Ureter (tissue), 1 donor: Measurements from ENCODE around the gene TNFRSF1B. TPM values are rescaled to one million over a fixed set of nuclear protein-coding genes. Genes with fewer than 3 reads are reported as not detected.
A peak's percentile ranks its signal among the peaks of the same experiment; 100 is the strongest.

Source experiments
- DNase-seq: peaks from one replicate; pipeline ENCODE4 v3.0.0-alpha.2; 2020; ENCODE audit warnings: low spot score
- total RNA-seq: library from RNA; stranded (reverse); gene quantifications from one replicate; pipeline ENCODE4 v1.2.4, GENCODE V29; 2023
- donor health status: DM: yes; HTN: yes; CAD: no.

Gene TNFRSF1B
- total RNA-seq, 1 donor from 2014 or later: 28.0 TPM

DNA sequence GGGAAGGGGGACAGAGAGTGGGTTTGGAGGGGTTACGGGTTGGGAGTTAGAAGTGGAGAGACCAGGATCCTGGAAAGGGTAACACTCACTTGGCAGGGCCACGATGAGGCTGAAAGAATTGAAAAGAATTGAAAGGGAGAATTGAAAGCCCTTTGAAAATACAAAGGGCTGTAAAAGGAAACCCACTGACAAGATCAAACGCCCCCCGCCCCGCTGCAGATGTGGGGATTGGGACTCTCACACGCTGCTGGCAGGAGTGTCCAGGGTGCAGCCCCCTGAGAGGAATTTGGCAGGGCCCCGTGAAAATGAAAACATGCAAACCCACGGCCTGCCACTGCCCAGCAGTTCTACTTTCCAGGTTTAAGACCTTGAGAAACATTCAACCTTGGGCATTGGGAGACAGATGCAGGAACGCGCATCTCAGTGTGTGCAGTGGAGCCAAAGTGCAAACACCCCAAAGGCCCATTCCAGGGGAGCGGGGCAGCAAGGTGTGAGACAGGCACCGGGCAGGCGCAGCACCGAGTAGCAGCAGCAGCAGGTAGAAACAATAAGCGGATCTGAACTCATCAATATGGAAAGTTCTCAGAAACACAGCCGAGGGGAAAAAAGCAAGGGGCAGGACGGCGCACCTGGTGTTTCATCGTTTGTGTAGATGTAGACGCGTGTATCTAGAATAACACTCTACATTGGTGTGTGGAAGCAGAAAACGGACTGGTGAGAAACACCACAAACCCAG is 8.3 kb upstream of the TNFRSF1B start:
- DNase-seq: no peak

DNA sequence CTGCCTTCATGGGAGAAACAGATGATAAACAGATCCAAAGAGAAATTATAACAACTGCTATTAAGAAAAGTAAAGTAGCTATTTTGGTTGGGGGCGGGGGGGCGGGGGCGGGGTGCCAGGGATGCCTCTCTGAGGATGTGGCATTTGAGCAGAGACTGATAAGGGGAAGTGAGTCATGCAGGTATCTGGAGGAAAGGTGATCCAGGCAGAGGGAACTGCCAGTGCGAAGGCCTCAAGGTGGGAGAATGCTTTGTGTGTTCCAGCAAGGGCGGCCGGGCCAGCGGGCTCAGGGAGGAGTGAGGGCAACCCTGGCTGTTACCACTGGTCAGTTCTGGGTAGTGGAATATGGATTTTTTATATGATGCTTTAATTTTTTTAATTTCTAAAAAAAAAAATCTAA is 7.0 kb upstream of the TNFRSF1B start:
- no peak for DNase-seq

DNA sequence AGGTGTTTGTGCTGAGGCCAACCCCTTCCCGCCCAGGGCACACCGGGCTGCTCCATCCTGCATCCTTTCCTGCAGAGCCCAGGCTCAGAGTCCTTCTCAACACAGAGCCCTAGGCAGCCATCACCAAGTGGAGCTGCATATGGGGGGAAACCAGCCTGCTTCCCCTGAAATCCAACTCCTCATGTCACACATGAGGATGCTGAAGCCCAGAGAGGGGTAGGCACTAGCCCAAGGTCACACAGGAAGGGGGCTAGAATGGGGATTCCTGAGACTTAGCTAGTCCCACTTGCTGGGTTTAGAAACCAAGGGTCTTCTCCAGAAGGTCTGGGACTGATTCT is 5.5 kb upstream of the TNFRSF1B start:
- no peak for DNase-seq

DNA sequence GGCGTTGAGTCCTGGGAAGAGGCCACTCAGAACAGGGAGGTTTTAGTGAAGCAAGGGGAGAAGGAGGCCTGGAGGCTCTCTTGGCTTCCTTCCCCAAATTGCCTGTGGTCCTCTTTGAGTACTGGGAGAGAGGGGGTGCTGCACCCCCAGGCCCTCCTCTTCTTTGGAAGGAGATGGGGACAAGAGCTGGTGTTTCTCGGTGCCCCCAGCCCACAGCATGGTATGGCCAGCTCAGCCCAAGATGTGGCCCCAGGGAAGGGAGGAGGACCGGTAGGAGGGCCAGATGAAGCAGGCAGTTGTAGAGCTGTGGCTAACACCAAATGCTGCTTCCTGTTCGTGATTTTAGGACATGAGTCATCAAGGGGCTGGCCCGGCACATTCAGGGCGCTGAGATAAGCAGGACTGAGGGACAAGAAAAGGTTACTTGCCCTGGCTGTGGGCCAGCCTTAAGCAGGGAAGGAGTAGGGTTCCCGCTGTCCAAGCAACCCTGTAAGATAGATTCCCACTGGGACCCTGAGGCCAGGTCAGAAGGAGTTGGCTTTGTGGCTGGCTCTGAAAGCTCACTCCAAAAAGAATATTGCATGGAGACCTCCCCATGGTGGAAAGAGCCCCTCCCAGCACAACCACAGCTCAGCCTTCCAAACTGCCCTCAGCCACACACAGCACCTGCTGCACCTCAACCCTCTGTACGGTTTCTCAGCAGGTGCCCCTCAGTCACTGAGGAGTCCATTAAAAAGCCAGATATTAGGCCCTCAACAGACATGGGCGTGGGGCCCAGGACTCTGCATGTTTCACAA is 4.9 kb upstream of the TNFRSF1B start:
- peak; percentile 90 for DNase-seq

DNA sequence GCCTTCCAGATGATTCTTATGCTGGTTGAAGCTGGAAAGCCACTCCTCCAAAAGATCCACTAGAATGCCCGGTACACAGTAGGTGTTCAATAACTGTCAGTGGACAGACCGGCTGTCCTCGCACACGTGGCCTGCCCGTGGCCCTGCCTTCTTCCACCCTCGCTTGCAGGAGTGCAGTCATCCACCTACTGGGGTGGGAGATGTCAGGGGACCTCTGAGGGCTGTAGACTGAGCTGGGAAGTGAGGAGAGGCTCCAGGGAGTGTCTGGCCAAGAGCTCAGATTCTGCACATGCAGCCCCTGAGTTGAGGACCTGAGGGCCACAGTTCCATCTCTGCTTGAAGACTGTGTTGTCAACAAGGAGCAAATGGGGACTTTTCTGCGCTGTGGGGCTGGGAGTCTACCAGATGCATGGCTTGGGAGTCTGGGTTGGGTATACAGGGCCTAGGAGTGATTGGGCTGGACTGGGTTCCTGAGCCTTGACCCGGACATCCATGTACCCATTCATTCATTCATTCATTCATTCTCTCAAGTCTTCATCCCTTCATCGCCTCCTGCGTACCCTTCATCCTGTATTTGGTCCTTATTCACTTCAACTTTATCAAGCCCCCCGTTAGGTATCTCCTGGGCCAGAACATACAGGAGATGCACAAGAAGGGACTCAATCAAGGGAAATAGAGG is 4.2 kb upstream of the TNFRSF1B start:
- no peak for DNase-seq

DNA sequence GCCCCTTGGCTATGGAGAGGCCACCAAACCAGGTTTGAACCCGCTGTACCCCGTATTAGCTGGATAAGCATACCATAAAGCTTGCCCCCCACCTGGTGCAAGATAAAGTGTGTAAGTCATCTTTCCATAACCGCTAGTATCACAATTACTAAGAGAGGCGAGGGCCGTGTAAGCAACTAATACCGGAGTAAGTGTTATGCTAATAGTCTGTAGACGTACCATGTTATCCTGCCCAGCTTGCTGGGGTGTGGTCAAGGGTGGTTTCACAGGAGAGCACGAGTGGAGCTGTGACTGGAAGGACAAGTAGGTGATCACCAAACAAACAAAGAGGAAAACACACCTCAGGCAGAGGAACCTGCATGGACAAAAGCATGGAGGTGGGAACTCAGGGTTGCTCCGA is 3.6 kb upstream of the TNFRSF1B start:
- DNase-seq: no peak

DNA sequence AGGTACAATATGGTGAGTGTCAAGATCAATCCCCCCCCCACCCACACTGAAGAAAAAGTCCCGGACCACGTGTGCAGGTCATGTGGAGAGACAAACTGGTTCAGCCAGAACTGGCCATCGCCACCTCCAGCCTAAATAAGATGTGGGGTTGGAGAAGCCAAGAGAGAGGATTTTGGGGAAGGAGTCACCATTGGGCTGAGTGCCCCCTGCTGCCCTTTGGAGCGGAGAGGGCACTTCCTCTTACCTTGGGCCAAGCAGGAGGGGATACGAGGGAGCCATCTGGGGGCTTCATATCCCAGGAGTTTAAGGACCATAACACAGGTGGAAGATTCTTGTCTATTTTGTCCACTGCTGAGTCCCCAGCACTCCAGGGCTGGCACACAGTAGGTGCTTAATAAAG is 2.6 kb upstream of the TNFRSF1B start:
- DNase-seq: no peak

DNA sequence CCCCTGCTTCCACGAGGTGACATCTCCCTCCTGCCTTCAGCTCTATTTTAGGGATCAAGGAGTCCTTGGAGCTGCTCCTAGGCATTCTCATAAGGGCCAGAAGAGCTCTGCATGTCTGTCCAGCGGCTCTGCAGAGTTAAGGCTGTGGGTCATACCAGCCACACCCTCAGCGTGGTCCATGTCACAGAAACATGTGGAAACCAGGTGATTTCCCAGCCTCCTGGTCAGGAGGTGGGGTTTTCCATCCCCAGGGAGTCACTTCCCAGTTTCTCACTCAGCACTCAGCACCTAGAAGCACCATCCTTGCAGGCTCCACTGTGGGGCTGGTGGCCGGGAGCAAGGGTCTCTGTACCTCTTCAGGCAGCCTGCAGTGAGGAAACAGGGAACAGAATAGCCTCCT is 1.4 kb upstream of the TNFRSF1B start:
- DNase-seq: no peak

DNA sequence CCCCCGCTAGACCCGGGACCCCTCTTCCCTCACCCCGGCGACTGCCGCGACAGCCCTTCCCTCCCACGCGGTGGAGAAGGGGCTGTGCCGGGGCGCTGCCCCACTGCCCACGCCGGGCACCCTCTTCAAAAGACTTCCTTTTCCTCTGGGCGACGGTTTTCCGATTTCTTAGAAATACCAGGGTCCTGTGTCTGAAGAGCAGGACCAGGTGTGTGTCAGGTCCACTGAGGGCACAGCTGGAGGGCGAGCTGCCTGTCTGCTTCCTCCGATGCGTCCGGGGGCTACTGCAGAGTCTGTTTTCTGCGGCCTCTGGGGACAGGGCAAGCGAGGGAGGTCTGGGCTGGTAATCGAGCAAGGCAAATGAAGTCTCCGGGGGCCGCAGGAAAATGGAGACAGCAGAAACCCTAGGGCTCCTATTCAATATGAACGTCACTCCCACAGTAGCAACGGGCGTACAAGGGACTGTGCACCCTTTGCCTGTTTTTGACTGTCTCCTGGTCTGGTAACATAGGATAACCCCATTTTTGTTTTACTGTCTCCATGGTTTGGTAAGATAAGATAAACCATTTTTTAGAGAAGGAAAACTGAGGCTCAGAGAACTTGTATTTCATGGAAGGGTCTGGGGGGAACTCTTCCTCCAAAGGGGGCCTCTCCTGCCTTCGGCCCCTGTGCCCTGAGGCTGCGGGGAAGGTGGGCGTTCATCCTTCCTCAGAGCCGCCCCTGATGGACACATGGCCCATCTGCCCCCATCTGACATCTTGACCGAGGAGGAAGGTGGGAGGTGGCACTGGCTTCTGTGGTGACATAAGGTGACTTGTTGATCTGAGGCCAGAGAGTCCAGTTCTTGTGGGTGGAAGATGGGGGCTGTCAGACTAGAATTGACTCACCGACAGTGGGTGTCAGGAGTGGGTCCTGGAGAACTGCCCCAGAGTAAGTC is 970 bp downstream of the TNFRSF1B start:
- DNase-seq: no peak

DNA sequence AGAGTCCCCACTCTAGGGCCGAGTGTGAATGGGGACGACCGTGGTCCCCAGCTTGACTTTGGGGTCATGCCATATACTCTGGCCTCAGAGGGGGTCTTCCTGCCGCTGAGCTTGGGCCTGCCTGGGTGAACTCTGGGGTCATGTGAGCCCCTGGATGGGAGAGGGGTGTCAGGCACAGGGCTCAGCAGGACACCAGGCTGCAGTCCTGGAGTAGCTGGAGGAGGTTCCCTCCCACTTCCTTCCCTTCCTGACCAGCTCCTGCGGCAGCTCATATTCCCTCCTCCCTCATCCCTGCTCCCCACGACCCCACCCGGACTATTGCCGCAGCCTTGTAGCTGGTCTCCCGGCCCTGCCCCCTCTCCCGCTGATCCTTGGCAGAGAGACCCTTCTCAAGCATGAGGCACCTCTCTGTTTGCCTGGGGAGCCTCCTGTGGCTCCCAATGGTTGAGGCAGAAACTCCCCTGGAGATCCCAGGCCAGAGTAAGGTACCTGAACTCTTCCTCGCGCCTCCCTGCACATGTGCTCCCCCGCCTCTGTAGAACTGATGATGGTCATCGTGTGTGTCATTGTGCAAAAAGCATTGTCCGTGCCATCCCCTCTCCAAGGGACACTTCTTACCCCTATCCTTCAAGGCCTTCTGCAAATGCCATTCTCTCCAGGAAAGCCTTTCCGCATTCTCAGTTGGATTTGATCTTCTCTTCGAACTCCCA is 1.8 kb downstream of the TNFRSF1B start:
- DNase-seq: no peak

DNA sequence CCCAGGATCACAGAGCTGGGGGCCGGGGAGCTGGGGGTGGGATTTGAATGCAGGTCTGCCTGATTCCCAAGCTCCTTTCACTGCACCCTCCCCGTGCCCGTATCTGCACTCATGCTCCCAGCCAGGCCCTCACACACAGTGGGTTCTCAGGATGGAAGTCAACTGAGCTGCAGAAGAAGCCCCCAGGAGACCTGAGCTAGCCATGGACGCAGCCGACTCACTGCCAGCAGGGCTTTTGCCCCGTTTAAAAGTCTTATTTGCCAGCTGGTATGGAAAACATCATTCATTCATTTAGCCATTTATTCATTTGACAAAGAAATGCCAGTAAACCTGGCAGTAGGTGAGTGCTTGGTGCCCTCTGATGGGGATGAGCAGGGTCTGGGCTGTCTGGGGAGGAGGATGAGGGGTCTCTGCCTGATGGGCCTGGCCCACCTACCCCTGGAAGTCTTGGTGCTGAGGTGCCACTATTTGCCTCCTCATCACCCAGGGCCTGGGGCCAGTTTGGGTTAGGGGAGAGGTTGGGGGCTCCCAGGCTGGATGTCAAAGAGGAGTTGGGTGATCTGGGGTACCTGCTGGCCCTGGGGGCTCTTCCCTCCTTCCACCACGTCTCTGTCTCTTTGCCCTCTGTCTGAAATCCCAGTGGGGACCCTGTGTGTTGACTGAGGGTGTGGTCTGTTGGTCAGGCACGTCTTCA is 2.8 kb downstream of the TNFRSF1B start:
- no peak for DNase-seq

DNA sequence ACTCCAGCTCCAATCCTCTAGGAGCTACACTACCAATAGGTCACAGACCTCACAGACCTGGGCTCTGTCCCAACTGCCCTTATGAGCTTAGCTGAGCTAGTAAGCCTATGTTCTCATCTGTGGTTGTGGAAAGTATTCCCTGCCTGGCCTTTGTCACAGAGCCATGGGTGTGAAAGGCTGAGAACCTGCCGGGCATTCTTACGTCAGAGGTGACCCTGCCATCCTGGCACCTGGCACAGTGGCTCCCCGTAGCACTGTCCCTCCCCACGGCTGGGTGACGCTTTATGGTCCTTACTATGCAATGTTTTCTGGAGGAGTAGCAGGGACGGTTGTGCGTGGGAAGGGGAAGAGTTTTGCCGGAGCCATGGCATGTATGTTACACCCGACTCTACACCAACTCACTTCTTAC is 3.5 kb downstream of the TNFRSF1B start:
- no peak for DNase-seq

DNA sequence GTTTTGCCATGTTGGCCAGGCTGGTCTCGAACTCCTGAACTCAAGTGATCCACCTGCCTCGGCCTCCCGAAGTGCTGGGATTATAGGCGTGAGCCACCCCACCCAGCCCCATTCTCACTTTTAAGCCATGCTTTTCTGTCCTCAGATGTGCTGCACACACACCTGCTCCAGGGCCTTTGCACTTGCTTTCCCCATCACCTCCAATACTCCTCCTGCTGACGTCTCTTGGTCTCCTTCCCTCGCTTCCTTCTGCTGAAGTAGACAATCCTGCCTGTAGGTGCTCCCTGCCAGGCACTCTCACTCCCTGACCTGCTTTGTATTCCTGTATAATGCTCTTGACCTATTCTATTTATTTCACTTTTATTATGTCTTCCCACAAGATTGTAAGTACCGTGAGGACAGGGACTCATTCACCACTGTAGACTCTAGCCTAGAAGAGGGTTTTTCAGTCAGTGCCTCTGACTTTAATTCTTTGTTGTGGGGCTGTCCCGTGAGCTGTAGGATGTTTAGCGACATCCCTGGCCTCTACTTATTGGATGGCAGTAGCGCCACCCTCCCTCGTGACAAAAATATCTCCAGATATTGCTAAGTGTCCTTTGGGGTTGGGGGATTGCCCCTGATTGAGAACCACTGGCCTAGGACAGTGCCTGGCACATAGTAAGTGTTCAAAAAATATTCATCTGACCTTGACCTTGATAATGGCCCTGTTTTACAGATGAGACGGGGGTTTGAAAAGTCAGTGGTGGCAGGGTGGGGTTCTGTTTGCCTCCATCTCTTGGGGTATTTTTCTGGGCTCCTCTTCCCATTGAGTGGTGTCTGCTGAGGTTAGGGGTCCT is 4.6 kb downstream of the TNFRSF1B start:
- no peak for DNase-seq

DNA sequence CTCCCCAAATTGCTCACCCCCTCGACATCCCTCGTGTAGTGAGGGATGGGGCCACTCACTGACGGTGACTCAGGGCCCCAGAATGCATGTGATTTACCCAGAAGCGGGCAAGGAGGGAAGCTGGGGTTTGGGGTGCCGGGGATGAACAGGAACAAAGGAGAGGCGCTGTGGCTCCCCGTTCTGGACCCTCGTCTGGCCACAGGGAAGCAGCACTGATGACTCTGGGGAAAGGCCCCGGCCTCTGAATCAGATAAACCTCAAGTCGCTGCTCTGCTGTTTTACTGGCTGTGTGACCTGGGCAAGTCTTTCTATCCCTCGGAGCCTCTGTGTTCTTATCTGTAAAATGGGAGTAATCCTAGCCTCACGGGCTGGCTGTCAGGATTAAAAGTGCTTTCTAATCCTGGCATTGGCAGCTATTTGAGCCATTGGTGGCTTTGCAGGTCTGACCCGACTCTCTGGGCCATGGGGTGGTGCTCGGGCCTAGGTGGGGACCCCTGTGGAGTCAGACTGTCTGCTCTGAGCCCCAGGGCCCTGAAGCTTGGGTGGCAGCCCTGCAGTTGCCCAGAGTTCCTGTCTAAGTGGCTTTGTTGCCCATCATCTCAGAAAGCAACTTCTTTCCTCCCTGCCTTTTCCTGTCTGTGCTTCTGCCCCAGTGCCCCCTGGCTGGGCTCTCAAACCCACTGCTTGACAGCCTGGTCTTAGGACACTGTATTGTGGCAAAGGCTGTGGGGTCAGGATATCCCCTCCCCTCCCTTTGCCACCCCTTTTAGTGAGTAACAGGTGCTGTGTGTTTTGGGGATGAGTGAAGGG is 5.5 kb downstream of the TNFRSF1B start:
- DNase-seq: no peak

DNA sequence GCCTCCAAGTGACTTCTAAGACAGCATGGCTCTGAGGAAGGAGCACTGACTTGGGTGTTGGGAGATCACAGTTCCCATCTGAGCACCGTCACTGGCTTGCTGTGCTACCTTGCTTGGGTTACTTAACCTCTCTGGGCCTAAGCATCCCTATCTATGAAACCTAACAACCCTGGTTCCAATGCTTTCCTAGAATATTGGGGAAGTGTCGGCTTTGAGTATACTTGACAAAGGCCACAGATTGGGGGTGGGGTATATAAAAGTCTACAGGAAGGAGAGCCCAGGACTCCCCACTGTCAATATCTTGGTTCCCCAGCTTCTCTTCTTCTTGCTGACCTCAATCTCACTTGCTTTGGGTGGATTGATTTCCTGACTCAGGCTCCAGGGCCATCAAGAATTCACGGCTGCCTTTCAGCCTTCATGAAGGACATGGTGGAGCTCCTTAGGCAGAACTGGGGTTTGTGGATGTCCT is 6.3 kb downstream of the TNFRSF1B start:
- DNase-seq: no peak

DNA sequence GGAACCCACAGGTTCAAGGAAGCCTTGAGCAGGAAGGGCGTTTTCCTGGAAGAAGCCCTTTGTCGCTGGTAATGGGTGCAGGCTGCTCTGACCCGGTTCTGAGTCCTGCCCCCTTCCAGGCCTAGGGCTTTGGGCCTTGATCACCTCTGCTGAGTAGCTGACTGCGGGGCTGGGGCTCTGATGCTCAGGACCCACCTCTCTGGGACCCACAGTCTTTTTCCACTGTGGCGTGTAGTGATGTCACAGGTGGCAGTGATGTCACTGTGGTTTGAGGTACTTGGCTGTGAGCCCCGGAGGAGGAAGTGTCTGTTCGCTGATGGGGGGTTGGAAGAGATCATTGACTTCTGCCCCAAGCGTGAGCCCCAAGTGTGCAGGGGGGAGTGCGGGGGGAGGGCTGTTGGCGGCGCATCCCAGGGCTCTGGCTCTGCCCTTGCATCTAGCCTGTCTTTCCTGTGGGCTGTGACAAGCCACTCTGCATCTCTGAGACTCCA is 6.9 kb downstream of the TNFRSF1B start:
- DNase-seq: peak; percentile 77

DNA sequence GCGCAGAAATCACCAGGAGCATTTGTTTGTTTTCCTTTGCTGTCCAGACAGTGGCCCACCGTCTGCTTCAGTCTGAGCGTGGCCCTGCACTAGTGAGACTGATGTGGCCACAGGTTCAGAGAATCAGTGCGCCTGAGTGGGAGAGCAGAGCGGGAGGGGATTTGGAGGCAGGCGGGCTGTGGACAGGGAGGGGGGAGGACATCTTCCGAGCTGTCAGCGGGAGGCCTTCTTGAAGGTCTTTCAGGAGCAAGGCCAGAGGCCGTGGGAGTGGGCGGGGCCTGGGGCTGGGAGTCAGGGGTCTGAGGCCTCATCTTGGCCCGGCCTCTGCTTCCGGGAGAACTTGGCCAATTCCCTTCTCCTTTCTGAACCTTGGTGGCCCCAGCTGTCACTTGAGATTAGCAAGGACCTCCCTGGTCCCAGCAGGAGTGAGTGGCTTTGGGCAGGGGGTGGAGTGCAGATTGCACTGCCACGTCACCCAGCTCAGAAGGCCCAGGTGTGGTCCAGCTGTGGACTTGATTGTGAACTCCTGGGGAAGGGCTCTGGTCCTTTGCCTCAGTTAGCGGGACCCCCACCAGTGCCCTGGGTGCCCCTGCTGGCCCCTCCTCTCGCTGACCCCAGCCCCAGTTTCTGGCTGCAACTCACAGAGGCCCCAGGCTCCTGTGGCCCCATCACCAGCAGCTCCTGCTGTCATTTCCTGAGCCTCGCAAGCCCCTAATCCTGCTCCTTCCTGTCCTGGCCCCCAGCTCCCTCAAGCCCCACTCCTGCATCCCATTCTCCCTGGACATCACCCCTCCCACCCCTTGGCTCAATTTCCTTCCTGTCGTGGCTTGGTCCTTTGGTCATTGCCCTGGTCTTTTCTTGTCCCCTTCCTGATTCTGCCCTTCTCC is 8.4 kb downstream of the TNFRSF1B start:
- no peak for DNase-seq
